GM23338 (cell line): ENCODE results near the gene IQCC. TPM values are rescaled to one million over a fixed set of nuclear protein-coding genes. Genes with fewer than 3 reads are reported as not detected.

ENCODE experiments used
- ATAC-seq: fragments of 200-7000 bp; cut with Tn5 transposase; 3 replicates; pipeline ENCODE4 v1.9.1; 2020
- DNase-seq: peaks from one replicate; pipeline ENCODE4 v3.0.0-alpha.2; 2015; ENCODE audit warnings: low spot score
- H2AFZ ChIP-seq: fragments of 200-600 bp; sonication (generic); 2 replicates; pipeline ENCODE4 v1.8.0; 2016; ENCODE audit warnings: antibody characterized with exemption, mild to moderate bottlenecking, moderate library complexity
- H3F3A ChIP-seq: fragments of 200-600 bp; sonication (generic); replicated peaks from 2 replicates; pipeline ENCODE4 v1.8.0; 2017; ENCODE audit warnings: antibody characterized with exemption, mixed run types, low read depth
- H3K27ac ChIP-seq: fragments of 200-600 bp; sonication (generic); 2 replicates; pipeline ENCODE4 v1.6.1; 2016; ENCODE audit warnings: low read depth
- H3K27me3 ChIP-seq: fragments of 200-600 bp; sonication (generic); 2 replicates; pipeline ENCODE4 v1.8.0; 2016; ENCODE audit warnings: mild to moderate bottlenecking, mixed run types, moderate library complexity; ENCODE audit not compliant: insufficient read depth
- H3K36me3 ChIP-seq: fragments of 200-600 bp; sonication (generic); 2 replicates; pipeline ENCODE4 v1.8.0; 2016; ENCODE audit warnings: mild to moderate bottlenecking; ENCODE audit not compliant: insufficient read depth
- H3K4me1 ChIP-seq: fragments of 200-600 bp; sonication (generic); 2 replicates; pipeline ENCODE4 v1.8.0; 2016; ENCODE audit warnings: mild to moderate bottlenecking, moderate library complexity; ENCODE audit not compliant: insufficient read depth
- H3K4me2 ChIP-seq: fragments of 200-600 bp; sonication (generic); 2 replicates; pipeline ENCODE4 v1.7.1; 2017; ENCODE audit warnings: mixed run types
- H3K4me3 ChIP-seq: fragments of 200-600 bp; sonication (generic); 2 replicates; pipeline ENCODE4 v1.6.1; 2016; ENCODE audit warnings: mixed run types
- H3K79me2 ChIP-seq: fragments of 200-600 bp; sonication (generic); replicated peaks from 2 replicates; pipeline ENCODE4 v1.8.0; 2017; ENCODE audit warnings: mild to moderate bottlenecking; ENCODE audit not compliant: insufficient read depth
- H3K9me2 ChIP-seq: fragments of 200-600 bp; sonication (generic); 2 replicates; pipeline ENCODE4 v1.8.0; 2017; ENCODE audit not compliant: insufficient read depth
- H4K20me1 ChIP-seq: fragments of 200-600 bp; sonication (generic); replicated peaks from 2 replicates; pipeline ENCODE4 v1.8.0; 2017; ENCODE audit warnings: mild to moderate bottlenecking; ENCODE audit not compliant: insufficient read depth
- H3K27ac Mint-ChIP-seq: 2 replicates; pipeline ENCODE4 v1.8.0; 2020; ENCODE audit warnings: inconsistent platforms, mild to moderate bottlenecking, moderate library complexity, mixed read lengths
- H3K27me3 Mint-ChIP-seq: 3 replicates; pipeline ENCODE4 v1.8.0; 2022; ENCODE audit warnings: low read depth, mild to moderate bottlenecking, moderate library complexity, mixed read lengths, inconsistent platforms; ENCODE audit not compliant: insufficient read depth, poor library complexity
- H3K36me3 Mint-ChIP-seq: 3 replicates; pipeline ENCODE4 v1.8.0; 2021; ENCODE audit warnings: low read depth, mild to moderate bottlenecking, inconsistent platforms, moderate library complexity, mixed read lengths
- H3K4me1 Mint-ChIP-seq: 3 replicates; pipeline ENCODE4 v1.8.0; 2020; ENCODE audit warnings: mild to moderate bottlenecking, inconsistent platforms, mixed read lengths
- H3K4me3 Mint-ChIP-seq: 3 replicates; pipeline ENCODE4 v1.8.0; 2021; ENCODE audit warnings: moderate library complexity, mild to moderate bottlenecking, inconsistent platforms, mixed read lengths
- H3K9me3 Mint-ChIP-seq: 3 replicates; pipeline ENCODE4 v1.8.0; 2020; ENCODE audit warnings: moderate library complexity, mild to moderate bottlenecking, inconsistent platforms, mixed read lengths
- EZH2phosphoT487 ChIP-seq: fragments of 200-600 bp; sonication (generic); IDR thresholded peaks from one replicate; pipeline ENCODE4 v1.8.1; 2018; ENCODE audit warnings: antibody characterized with exemption; ENCODE audit not compliant: unreplicated experiment
- NANOG ChIP-seq: IDR thresholded peaks from 2 replicates; pipeline ENCODE4 v1.6.1; 2016; ENCODE audit warnings: antibody characterized with exemption, borderline replicate concordance
- ZNF114 ChIP-seq: fragments of 250-450 bp; sonication (Bioruptor Pico); IDR thresholded peaks from 2 replicates; pipeline ENCODE4 v1.5.0; 2020; ENCODE audit warnings: mild to moderate bottlenecking, moderate library complexity
- polyA plus RNA-seq: library from polyadenylated mRNA; unstranded; fragments of >200 nt; fragmentation: Nextera tagmentation; extraction: Ambion mirVana; gene quantifications from 2 replicates; pipeline ENCODE4 v1.2.1, GENCODE V29; 2016
- total RNA-seq: library from RNA; depleted of rRNA; stranded (reverse); fragments of >200 nt; shearing (Covaris generic); gene quantifications from 2 replicates; pipeline ENCODE4 v1.2.3, GENCODE V29; 2014
- TF ChIP-seq, protein P1 (sequence below): IDR thresholded peaks from 2 replicates; pipeline ENCODE4 v1.6.1; 2016; ENCODE audit warnings: antibody characterized with exemption
- TF ChIP-seq, protein P2 (sequence below): IDR thresholded peaks from one replicate; pipeline ENCODE4 v1.6.1; 2018; ENCODE audit warnings: antibody characterized with exemption; ENCODE audit not compliant: unreplicated experiment
- TF ChIP-seq, protein P3 (sequence below): fragments of 250-450 bp; sonication (Bioruptor Pico); IDR thresholded peaks from 2 replicates; pipeline ENCODE4 v1.5.0; 2020; ENCODE audit warnings: mild to moderate bottlenecking, moderate library complexity

Gene IQCC
- total and polyA plus RNA-seq, 2 experiments from 2014 or later: 1.7 to 3.5 TPM

DNA sequence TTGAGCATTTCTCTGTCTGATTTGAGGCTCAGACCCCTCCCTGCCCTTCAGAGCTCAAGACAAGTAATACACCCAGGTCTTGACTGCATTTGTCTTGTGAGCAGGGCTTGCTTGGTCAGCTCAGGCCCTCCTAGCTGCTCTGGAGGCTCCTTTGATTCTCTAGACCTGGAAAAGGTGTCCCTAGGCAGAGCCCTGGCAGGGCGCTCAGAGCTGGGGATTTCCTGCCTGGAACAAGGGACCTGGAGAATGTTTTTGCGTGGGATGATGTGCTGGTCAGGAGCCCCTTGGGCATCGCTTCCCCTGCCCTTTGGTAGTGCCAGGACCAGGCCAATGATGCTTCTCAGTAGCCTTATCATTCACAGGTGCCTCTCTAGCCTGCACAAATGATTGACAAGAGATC, 9.9 kb upstream of the IQCC start:
- no peaks in the 10 kb centered on the region for H3K9me2 ChIP-seq
- no peaks in the 10 kb centered on the region for H3K79me2 ChIP-seq
- DNase-seq (no peak), ATAC-seq (no peak)
- no peaks in the 10 kb centered on the region; the same call in 2 of the 3 replicates for H3K9me3 Mint-ChIP-seq
- TF ChIP-seq, protein P1, sequence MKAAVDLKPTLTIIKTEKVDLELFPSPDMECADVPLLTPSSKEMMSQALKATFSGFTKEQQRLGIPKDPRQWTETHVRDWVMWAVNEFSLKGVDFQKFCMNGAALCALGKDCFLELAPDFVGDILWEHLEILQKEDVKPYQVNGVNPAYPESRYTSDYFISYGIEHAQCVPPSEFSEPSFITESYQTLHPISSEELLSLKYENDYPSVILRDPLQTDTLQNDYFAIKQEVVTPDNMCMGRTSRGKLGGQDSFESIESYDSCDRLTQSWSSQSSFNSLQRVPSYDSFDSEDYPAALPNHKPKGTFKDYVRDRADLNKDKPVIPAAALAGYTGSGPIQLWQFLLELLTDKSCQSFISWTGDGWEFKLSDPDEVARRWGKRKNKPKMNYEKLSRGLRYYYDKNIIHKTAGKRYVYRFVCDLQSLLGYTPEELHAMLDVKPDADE: no peak
- TF ChIP-seq NANOG: no peak
- no peak for TF ChIP-seq EZH2phosphoT487
- TF ChIP-seq, protein P2, sequence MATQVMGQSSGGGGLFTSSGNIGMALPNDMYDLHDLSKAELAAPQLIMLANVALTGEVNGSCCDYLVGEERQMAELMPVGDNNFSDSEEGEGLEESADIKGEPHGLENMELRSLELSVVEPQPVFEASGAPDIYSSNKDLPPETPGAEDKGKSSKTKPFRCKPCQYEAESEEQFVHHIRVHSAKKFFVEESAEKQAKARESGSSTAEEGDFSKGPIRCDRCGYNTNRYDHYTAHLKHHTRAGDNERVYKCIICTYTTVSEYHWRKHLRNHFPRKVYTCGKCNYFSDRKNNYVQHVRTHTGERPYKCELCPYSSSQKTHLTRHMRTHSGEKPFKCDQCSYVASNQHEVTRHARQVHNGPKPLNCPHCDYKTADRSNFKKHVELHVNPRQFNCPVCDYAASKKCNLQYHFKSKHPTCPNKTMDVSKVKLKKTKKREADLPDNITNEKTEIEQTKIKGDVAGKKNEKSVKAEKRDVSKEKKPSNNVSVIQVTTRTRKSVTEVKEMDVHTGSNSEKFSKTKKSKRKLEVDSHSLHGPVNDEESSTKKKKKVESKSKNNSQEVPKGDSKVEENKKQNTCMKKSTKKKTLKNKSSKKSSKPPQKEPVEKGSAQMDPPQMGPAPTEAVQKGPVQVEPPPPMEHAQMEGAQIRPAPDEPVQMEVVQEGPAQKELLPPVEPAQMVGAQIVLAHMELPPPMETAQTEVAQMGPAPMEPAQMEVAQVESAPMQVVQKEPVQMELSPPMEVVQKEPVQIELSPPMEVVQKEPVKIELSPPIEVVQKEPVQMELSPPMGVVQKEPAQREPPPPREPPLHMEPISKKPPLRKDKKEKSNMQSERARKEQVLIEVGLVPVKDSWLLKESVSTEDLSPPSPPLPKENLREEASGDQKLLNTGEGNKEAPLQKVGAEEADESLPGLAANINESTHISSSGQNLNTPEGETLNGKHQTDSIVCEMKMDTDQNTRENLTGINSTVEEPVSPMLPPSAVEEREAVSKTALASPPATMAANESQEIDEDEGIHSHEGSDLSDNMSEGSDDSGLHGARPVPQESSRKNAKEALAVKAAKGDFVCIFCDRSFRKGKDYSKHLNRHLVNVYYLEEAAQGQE: no peak
- TF ChIP-seq ZNF114 (CRISPR knock-in tag): no peak
- TF ChIP-seq, protein P3, sequence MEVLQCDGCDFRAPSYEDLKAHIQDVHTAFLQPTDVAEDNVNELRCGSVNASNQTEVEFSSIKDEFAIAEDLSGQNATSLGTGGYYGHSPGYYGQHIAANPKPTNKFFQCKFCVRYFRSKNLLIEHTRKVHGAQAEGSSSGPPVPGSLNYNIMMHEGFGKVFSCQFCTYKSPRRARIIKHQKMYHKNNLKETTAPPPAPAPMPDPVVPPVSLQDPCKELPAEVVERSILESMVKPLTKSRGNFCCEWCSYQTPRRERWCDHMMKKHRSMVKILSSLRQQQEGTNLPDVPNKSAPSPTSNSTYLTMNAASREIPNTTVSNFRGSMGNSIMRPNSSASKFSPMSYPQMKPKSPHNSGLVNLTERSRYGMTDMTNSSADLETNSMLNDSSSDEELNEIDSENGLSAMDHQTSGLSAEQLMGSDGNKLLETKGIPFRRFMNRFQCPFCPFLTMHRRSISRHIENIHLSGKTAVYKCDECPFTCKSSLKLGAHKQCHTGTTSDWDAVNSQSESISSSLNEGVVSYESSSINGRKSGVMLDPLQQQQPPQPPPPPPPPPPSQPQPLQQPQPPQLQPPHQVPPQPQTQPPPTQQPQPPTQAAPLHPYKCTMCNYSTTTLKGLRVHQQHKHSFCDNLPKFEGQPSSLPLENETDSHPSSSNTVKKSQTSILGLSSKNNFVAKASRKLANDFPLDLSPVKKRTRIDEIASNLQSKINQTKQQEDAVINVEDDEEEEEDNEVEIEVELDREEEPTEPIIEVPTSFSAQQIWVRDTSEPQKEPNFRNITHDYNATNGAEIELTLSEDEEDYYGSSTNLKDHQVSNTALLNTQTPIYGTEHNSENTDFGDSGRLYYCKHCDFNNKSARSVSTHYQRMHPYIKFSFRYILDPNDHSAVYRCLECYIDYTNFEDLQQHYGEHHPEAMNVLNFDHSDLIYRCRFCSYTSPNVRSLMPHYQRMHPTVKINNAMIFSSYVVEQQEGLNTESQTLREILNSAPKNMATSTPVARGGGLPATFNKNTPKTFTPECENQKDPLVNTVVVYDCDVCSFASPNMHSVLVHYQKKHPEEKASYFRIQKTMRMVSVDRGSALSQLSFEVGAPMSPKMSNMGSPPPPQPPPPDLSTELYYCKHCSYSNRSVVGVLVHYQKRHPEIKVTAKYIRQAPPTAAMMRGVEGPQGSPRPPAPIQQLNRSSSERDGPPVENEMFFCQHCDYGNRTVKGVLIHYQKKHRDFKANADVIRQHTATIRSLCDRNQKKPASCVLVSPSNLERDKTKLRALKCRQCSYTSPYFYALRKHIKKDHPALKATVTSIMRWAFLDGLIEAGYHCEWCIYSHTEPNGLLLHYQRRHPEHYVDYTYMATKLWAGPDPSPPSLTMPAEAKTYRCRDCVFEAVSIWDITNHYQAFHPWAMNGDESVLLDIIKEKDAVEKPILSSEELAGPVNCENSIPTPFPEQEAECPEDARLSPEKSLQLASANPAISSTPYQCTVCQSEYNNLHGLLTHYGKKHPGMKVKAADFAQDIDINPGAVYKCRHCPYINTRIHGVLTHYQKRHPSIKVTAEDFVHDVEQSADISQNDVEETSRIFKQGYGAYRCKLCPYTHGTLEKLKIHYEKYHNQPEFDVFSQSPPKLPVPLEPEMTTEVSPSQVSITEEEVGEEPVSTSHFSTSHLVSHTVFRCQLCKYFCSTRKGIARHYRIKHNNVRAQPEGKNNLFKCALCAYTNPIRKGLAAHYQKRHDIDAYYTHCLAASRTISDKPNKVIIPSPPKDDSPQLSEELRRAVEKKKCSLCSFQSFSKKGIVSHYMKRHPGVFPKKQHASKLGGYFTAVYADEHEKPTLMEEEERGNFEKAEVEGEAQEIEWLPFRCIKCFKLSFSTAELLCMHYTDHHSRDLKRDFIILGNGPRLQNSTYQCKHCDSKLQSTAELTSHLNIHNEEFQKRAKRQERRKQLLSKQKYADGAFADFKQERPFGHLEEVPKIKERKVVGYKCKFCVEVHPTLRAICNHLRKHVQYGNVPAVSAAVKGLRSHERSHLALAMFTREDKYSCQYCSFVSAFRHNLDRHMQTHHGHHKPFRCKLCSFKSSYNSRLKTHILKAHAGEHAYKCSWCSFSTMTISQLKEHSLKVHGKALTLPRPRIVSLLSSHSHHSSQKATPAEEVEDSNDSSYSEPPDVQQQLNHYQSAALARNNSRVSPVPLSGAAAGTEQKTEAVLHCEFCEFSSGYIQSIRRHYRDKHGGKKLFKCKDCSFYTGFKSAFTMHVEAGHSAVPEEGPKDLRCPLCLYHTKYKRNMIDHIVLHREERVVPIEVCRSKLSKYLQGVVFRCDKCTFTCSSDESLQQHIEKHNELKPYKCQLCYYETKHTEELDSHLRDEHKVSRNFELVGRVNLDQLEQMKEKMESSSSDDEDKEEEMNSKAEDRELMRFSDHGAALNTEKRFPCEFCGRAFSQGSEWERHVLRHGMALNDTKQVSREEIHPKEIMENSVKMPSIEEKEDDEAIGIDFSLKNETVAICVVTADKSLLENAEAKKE (CRISPR knock-in tag): no peak
- H3K36me3 ChIP-seq: peaks cover 45% of the 10 kb centered on the region
- H3K27ac ChIP-seq: no peak overlapping the region
- peaks cover 25% of the 10 kb centered on the region; the same call in 1 of the 2 replicates for H3F3A ChIP-seq
- peaks cover 79% of the 10 kb centered on the region for H3K36me3 Mint-ChIP-seq
- peaks cover 22% of the 10 kb centered on the region for H3K27me3 Mint-ChIP-seq
- H3K27me3 ChIP-seq: no peaks in the 10 kb centered on the region
- peaks cover 4% of the 10 kb centered on the region for H4K20me1 ChIP-seq
- H3K4me1 Mint-ChIP-seq: peaks cover 30% of the 10 kb centered on the region
- H3K4me2 ChIP-seq: no peak overlapping the region
- H3K4me3 Mint-ChIP-seq: no peak overlapping the region
- H3K4me3 ChIP-seq: no peak overlapping the region
- peaks cover 17% of the 10 kb centered on the region for H3K4me1 ChIP-seq
- H3K27ac Mint-ChIP-seq: no peak overlapping the region
- H2AFZ ChIP-seq: no peak overlapping the region
